GM18868 (cell line): ENCODE measurements around the gene ZNF629.
A peak's percentile ranks its signal among the peaks of the same experiment; 100 is the strongest.

Experiments
- ATAC-seq: cut with Tn5 transposase; IDR thresholded peaks from one replicate; pipeline ENCODE4 v1.9.1; 2021; ENCODE audit warnings: mild to moderate bottlenecking, moderate library complexity; ENCODE audit not compliant: unreplicated experiment

Gene ZNF629

GRCh38 chr16:30750201-30750600 lies 36.8 kb downstream of the ZNF629 start:
- ATAC-seq, result no peak

GRCh38 chr16:30748634-30749445 lies 38.2 kb downstream of the ZNF629 start:
- peak; percentile 17 for ATAC-seq

- peak; percentile 98 for ATAC-seq
Measured at GRCh38 chr16:30747799-30748633, 39.0 kb downstream of the ZNF629 start, which contains the start of gene PHKG2. TSS of gene PHKG2 (plus strand) at chr16:30748425. CDS start at chr16:30748821, 396 bp downstream.

GRCh38 chr16:30747331-30747730 lies 39.7 kb downstream of the ZNF629 start:
- ATAC-seq, result no peak

GRCh38 chr16:30746638-30747175 lies 40.3 kb downstream of the ZNF629 start:
- ATAC-seq, result no peak

GRCh38 chr16:30745082-30745481 lies 41.9 kb downstream of the ZNF629 start:
- no peak for ATAC-seq

- no peak for ATAC-seq
Measured at GRCh38 chr16:30744183-30744582, 42.8 kb downstream of the ZNF629 start.

- no peak for ATAC-seq
Measured at GRCh38 chr16:30743716-30744115, 43.3 kb downstream of the ZNF629 start.

GRCh38 chr16:30741461-30741914 lies 45.5 kb downstream of the ZNF629 start:
- no peak for ATAC-seq

- ATAC-seq, result no peak
Measured at GRCh38 chr16:30740364-30741251, 46.4 kb downstream of the ZNF629 start.

- ATAC-seq, result no peak
Measured at GRCh38 chr16:30738984-30739951, 47.7 kb downstream of the ZNF629 start.

- no peak for ATAC-seq
Measured at GRCh38 chr16:30737794-30738648, 49.0 kb downstream of the ZNF629 start.

GRCh38 chr16:30736995-30737793 lies 49.8 kb downstream of the ZNF629 start:
- no peak for ATAC-seq

GRCh38 chr16:30731411-30731810 lies 55.6 kb downstream of the ZNF629 start:
- ATAC-seq, result no peak

GRCh38 chr16:30728899-30729672 lies 57.9 kb downstream of the ZNF629 start:
- ATAC-seq, result no peak
